ENCODE data around the gene OFD1.

The OFD1 gene

GRCh38 chrX:13778916-13779315 lies 44.4 kb downstream of the OFD1 start:
- DNase-seq (ENCODE audit: insufficient read length): no peak
- FAIRE-seq: no peak

GRCh38 chrX:13780868-13781427 lies 46.4 kb downstream of the OFD1 start:
- DNase-seq (ENCODE audit: insufficient read length): no peak
- no peak for TF ChIP-seq POLR2A (IDR thresholded peaks at IDR 0.05; ENCODE audit: low read depth, low read length)
- no peak for TF ChIP-seq POLR2AphosphoS5 (IDR thresholded peaks at IDR 0.05; ENCODE audit: low read depth, low read length)
- no peak for TF ChIP-seq TAF1 (IDR thresholded peaks at IDR 0.05; ENCODE audit: borderline replicate concordance, low read depth, low read length)
- FAIRE-seq: no peak

More at GRCh38 chrX:13778916-13779315, 44.4 kb downstream of the OFD1 start:
- TF ChIP-seq POLR2A (IDR thresholded peaks at IDR 0.05; ENCODE audit: low read depth, low read length) (no peak), POLR2AphosphoS5 (IDR thresholded peaks at IDR 0.05; ENCODE audit: low read depth, low read length) (no peak), TAF1 (IDR thresholded peaks at IDR 0.05; ENCODE audit: borderline replicate concordance, low read depth, low read length) (no peak)

- TF ChIP-seq POLR2AphosphoS5 (IDR thresholded peaks at IDR 0.05; ENCODE audit: low read depth, low read length) (no peak), TAF1 (IDR thresholded peaks at IDR 0.05; ENCODE audit: borderline replicate concordance, low read depth, low read length) (no peak), POLR2A (IDR thresholded peaks at IDR 0.05; ENCODE audit: low read depth, low read length) (no peak)
- FAIRE-seq (no peak), DNase-seq (ENCODE audit: insufficient read length) (no peak)
Observed at GRCh38 chrX:13786048-13786447, 51.5 kb downstream of the OFD1 start.

GRCh38 chrX:13790206-13791131 lies 55.9 kb downstream of the OFD1 start:
- TF ChIP-seq TAF1 (IDR thresholded peaks at IDR 0.05; ENCODE audit: borderline replicate concordance, low read depth, low read length) (no peak), POLR2AphosphoS5 (IDR thresholded peaks at IDR 0.05; ENCODE audit: low read depth, low read length) (no peak), POLR2A (IDR thresholded peaks at IDR 0.05; ENCODE audit: low read depth, low read length) (no peak)
- no peak for FAIRE-seq
- no peak for DNase-seq (ENCODE audit: insufficient read length)

- TF ChIP-seq POLR2AphosphoS5 (IDR thresholded peaks at IDR 0.05; ENCODE audit: low read depth, low read length) (no peak), POLR2A (IDR thresholded peaks at IDR 0.05; ENCODE audit: low read depth, low read length) (no peak), TAF1 (IDR thresholded peaks at IDR 0.05; ENCODE audit: borderline replicate concordance, low read depth, low read length) (no peak)
- FAIRE-seq (no peak), DNase-seq (ENCODE audit: insufficient read length) (no peak)
Observed at GRCh38 chrX:13791145-13791544, 56.6 kb downstream of the OFD1 start.

GRCh38 chrX:13791559-13791958 lies 57.0 kb downstream of the OFD1 start:
- no peak for DNase-seq (ENCODE audit: insufficient read length)
- TF ChIP-seq TAF1 (IDR thresholded peaks at IDR 0.05; ENCODE audit: borderline replicate concordance, low read depth, low read length) (no peak), POLR2A (IDR thresholded peaks at IDR 0.05; ENCODE audit: low read depth, low read length) (no peak), POLR2AphosphoS5 (IDR thresholded peaks at IDR 0.05; ENCODE audit: low read depth, low read length) (no peak)
- FAIRE-seq: no peak

GRCh38 chrX:13793897-13794296 lies 59.3 kb downstream of the OFD1 start:
- FAIRE-seq (no peak), DNase-seq (ENCODE audit: insufficient read length) (no peak)
- TF ChIP-seq POLR2A (IDR thresholded peaks at IDR 0.05; ENCODE audit: low read depth, low read length): no peak
- no peak for TF ChIP-seq TAF1 (IDR thresholded peaks at IDR 0.05; ENCODE audit: borderline replicate concordance, low read depth, low read length)
- TF ChIP-seq POLR2AphosphoS5 (IDR thresholded peaks at IDR 0.05; ENCODE audit: low read depth, low read length): no peak

- FAIRE-seq: no peak
Observed at GRCh38 chrX:13794417-13794816, 59.9 kb downstream of the OFD1 start.

GRCh38 chrX:13797512-13797911 lies 63.0 kb downstream of the OFD1 start:
- FAIRE-seq: no peak
- TF ChIP-seq TAF1 (IDR thresholded peaks at IDR 0.05; ENCODE audit: borderline replicate concordance, low read depth, low read length): no peak
- TF ChIP-seq POLR2AphosphoS5 (IDR thresholded peaks at IDR 0.05; ENCODE audit: low read depth, low read length): no peak
- TF ChIP-seq POLR2A (IDR thresholded peaks at IDR 0.05; ENCODE audit: low read depth, low read length): no peak
- no peak for DNase-seq (ENCODE audit: insufficient read length)

More at GRCh38 chrX:13794417-13794816, 59.9 kb downstream of the OFD1 start:
- no peak for TF ChIP-seq POLR2AphosphoS5 (IDR thresholded peaks at IDR 0.05; ENCODE audit: low read depth, low read length)
- TF ChIP-seq POLR2A (IDR thresholded peaks at IDR 0.05; ENCODE audit: low read depth, low read length): no peak
- no peak for TF ChIP-seq TAF1 (IDR thresholded peaks at IDR 0.05; ENCODE audit: borderline replicate concordance, low read depth, low read length)
- DNase-seq (ENCODE audit: insufficient read length): no peak

- FAIRE-seq: no peak
Observed at GRCh38 chrX:13798184-13798583, 63.6 kb downstream of the OFD1 start.

GRCh38 chrX:13803116-13803515 lies 68.6 kb downstream of the OFD1 start:
- DNase-seq (ENCODE audit: insufficient read length) (no peak), FAIRE-seq (no peak)
- TF ChIP-seq POLR2A (IDR thresholded peaks at IDR 0.05; ENCODE audit: low read depth, low read length) (no peak), TAF1 (IDR thresholded peaks at IDR 0.05; ENCODE audit: borderline replicate concordance, low read depth, low read length) (no peak), POLR2AphosphoS5 (IDR thresholded peaks at IDR 0.05; ENCODE audit: low read depth, low read length) (no peak)

More at GRCh38 chrX:13798184-13798583, 63.6 kb downstream of the OFD1 start:
- TF ChIP-seq POLR2AphosphoS5 (IDR thresholded peaks at IDR 0.05; ENCODE audit: low read depth, low read length) (no peak), TAF1 (IDR thresholded peaks at IDR 0.05; ENCODE audit: borderline replicate concordance, low read depth, low read length) (no peak), POLR2A (IDR thresholded peaks at IDR 0.05; ENCODE audit: low read depth, low read length) (no peak)
- no peak for DNase-seq (ENCODE audit: insufficient read length)

Data from GM12892 (cell line).